ENCODE data around the gene DNAH5.

DNAH5 gene

GRCh38 chr5:13821366-13821765 lies 123.1 kb downstream of the DNAH5 start:
- H3K4me3 ChIP-seq (ENCODE audit: low read depth, low read length, poor library complexity, severe bottlenecking) = no peak overlapping the region
- H4K20me1 ChIP-seq (ENCODE audit: insufficient read depth, low read length) = no peaks in the 10 kb centered on the region

GRCh38 chr5:13816126-13816525 lies 128.4 kb downstream of the DNAH5 start:
- Histone ChIP-seq H3F3A (ENCODE audit: insufficient read depth, low read length) (no peaks in the 10 kb centered on the region), H3K36me3 (ENCODE audit: insufficient read depth, low read length) (no peaks in the 10 kb centered on the region), H3K4me2 (ENCODE audit: low read length) (no peak overlapping the region), H3K9me3 (ENCODE audit: low read length) (no peaks in the 10 kb centered on the region), H3K27me3 (ENCODE audit: insufficient read depth, low read length) (no peaks in the 10 kb centered on the region), H3K4me1 (ENCODE audit: insufficient read depth, low read length, severe bottlenecking) (no peaks in the 10 kb centered on the region), H3K27ac (ENCODE audit: low read depth, low read length, poor library complexity, severe bottlenecking) (no peak overlapping the region), H3K4me3 (ENCODE audit: low read depth, low read length, poor library complexity, severe bottlenecking) (no peak overlapping the region), H3K79me2 (ENCODE audit: insufficient read depth, low read length) (no peaks in the 10 kb centered on the region), H2AFZ (ENCODE audit: low read length) (no peak overlapping the region), H4K20me1 (ENCODE audit: insufficient read depth, low read length) (no peaks in the 10 kb centered on the region), H3K9me2 (ENCODE audit: low read depth, low read length) (no peaks in the 10 kb centered on the region), H3K9ac (ENCODE audit: low read length) (no peak overlapping the region)
- no peak for TF ChIP-seq EZH2 (IDR thresholded peaks at IDR 0.05; ENCODE audit: borderline replicate concordance, low read length)
- TF ChIP-seq CTCF (IDR thresholded peaks at IDR 0.05; ENCODE audit: low read length) = no peak

More at GRCh38 chr5:13821366-13821765, 123.1 kb downstream of the DNAH5 start:
- Histone ChIP-seq H3K9me2 (ENCODE audit: low read depth, low read length) (no peaks in the 10 kb centered on the region), H3K27ac (ENCODE audit: low read depth, low read length, poor library complexity, severe bottlenecking) (no peak overlapping the region), H3K4me2 (ENCODE audit: low read length) (no peak overlapping the region), H3K79me2 (ENCODE audit: insufficient read depth, low read length) (no peaks in the 10 kb centered on the region), H3K36me3 (ENCODE audit: insufficient read depth, low read length) (no peaks in the 10 kb centered on the region), H3K27me3 (ENCODE audit: insufficient read depth, low read length) (no peaks in the 10 kb centered on the region), H3F3A (ENCODE audit: insufficient read depth, low read length) (no peaks in the 10 kb centered on the region), H2AFZ (ENCODE audit: low read length) (no peak overlapping the region), H3K9me3 (ENCODE audit: low read length) (no peaks in the 10 kb centered on the region), H3K9ac (ENCODE audit: low read length) (no peak overlapping the region), H3K4me1 (ENCODE audit: insufficient read depth, low read length, severe bottlenecking) (no peaks in the 10 kb centered on the region)
- no peak for TF ChIP-seq CTCF (IDR thresholded peaks at IDR 0.05; ENCODE audit: low read length)
- no peak for TF ChIP-seq EZH2 (IDR thresholded peaks at IDR 0.05; ENCODE audit: borderline replicate concordance, low read length)

GRCh38 chr5:13814301-13814700 lies 130.2 kb downstream of the DNAH5 start:
- no peak overlapping the region for H3K9ac ChIP-seq (ENCODE audit: low read length)
- H3K79me2 ChIP-seq (ENCODE audit: insufficient read depth, low read length) = no peaks in the 10 kb centered on the region
- TF ChIP-seq CTCF (IDR thresholded peaks at IDR 0.05; ENCODE audit: low read length) (no peak), EZH2 (IDR thresholded peaks at IDR 0.05; ENCODE audit: borderline replicate concordance, low read length) (no peak)
- H2AFZ ChIP-seq (ENCODE audit: low read length) = no peak overlapping the region
- H3K9me3 ChIP-seq (ENCODE audit: low read length) = no peaks in the 10 kb centered on the region
- H3K9me2 ChIP-seq (ENCODE audit: low read depth, low read length) = no peaks in the 10 kb centered on the region
- H3F3A ChIP-seq (ENCODE audit: insufficient read depth, low read length) = no peaks in the 10 kb centered on the region
- H3K4me3 ChIP-seq (ENCODE audit: low read depth, low read length, poor library complexity, severe bottlenecking) = no peak overlapping the region
- H3K4me1 ChIP-seq (ENCODE audit: insufficient read depth, low read length, severe bottlenecking) = no peaks in the 10 kb centered on the region
- no peak overlapping the region for H3K4me2 ChIP-seq (ENCODE audit: low read length)
- no peaks in the 10 kb centered on the region for H3K27me3 ChIP-seq (ENCODE audit: insufficient read depth, low read length)
- no peaks in the 10 kb centered on the region for H4K20me1 ChIP-seq (ENCODE audit: insufficient read depth, low read length)
- H3K27ac ChIP-seq (ENCODE audit: low read depth, low read length, poor library complexity, severe bottlenecking) = no peak overlapping the region
- no peaks in the 10 kb centered on the region for H3K36me3 ChIP-seq (ENCODE audit: insufficient read depth, low read length)
